Measurements from ENCODE around the gene BMP5.

DNA sequence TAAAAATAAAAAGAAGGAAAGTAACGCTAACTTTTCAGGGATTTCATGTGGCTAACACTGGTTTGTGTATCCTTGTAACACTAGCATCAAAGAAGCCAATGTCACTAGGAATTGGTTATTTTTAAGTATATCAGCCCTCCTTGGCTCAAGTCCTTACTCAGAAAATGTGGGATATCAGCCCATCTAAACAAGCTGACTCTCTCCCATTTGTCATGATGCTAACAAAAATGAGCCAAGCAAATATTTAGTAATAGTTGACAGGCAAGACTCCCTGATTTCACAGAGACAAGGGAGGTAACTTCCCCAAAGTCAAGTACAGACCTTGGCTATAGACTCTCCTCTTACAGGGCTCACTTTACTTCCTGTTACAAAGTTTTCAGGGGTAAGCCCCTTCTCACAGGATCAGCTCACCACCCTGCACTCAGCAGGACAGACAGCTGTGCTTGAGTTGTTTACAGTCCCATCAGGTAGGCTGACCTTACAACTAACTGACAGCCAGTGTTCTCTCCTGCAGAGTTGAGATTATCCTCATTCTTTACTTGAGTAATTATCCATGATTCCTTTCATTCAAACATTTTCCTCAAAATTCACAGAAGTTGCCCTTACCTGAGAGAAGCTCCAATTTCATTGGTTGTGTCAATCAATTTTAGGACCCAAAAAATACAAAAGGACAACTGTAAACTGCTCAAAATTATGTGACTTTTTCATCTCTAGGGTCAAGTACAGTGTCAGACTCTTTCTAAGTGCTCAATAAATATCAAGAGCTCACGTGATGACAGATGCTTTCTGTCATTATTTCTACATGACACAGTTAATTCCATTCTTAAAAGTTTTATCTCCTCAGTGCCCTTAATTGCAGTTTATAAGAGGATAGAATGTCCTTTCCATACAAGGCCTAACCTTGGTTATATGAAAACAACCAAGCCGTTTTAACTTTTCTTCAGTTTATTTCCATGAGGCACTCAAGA lies 38.1 kb upstream of the BMP5 start:
- TF ChIP-seq, protein P1, sequence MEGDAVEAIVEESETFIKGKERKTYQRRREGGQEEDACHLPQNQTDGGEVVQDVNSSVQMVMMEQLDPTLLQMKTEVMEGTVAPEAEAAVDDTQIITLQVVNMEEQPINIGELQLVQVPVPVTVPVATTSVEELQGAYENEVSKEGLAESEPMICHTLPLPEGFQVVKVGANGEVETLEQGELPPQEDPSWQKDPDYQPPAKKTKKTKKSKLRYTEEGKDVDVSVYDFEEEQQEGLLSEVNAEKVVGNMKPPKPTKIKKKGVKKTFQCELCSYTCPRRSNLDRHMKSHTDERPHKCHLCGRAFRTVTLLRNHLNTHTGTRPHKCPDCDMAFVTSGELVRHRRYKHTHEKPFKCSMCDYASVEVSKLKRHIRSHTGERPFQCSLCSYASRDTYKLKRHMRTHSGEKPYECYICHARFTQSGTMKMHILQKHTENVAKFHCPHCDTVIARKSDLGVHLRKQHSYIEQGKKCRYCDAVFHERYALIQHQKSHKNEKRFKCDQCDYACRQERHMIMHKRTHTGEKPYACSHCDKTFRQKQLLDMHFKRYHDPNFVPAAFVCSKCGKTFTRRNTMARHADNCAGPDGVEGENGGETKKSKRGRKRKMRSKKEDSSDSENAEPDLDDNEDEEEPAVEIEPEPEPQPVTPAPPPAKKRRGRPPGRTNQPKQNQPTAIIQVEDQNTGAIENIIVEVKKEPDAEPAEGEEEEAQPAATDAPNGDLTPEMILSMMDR (IDR thresholded peaks at IDR 0.05; ENCODE audit: insufficient read depth, low read length, poor library complexity, severe bottlenecking), result no peak
- no peak for TF ChIP-seq EZH2phosphoT487 (conservative IDR thresholded peaks at IDR 0.05; ENCODE audit: low read length)
